ES-I3 (cell line): ENCODE measurements around the gene FEZF2.

Experiments
- H3K36me3 ChIP-seq: 2 replicates; pipeline ENCODE4 v1.6.1; 2013; ENCODE audit warnings: mild to moderate bottlenecking, low read length, control low read depth, moderate library complexity; ENCODE audit not compliant: insufficient read depth
- H3K4me1 ChIP-seq: 2 replicates; pipeline ENCODE4 v1.6.1; 2013; ENCODE audit warnings: mild to moderate bottlenecking, control low read depth, low read length; ENCODE audit not compliant: insufficient read depth
- H3K9ac ChIP-seq: 2 replicates; pipeline ENCODE4 v1.6.1; 2013; ENCODE audit warnings: low read depth, mild to moderate bottlenecking, low read length, moderate library complexity
- H3K9me3 ChIP-seq: 2 replicates; pipeline ENCODE4 v1.6.1; 2013; ENCODE audit warnings: mild to moderate bottlenecking, low read length, moderate library complexity; ENCODE audit not compliant: control insufficient read depth, insufficient read depth

Gene FEZF2

GRCh38 chr3:62332017-62332416 is 41.3 kb downstream of the FEZF2 start:
- H3K9ac ChIP-seq = no peak overlapping the region
- no peaks in the 10 kb centered on the region for H3K36me3 ChIP-seq
- H3K4me1 ChIP-seq = peaks cover 10% of the 10 kb centered on the region; the same call in 1 of the 2 replicates
- H3K9me3 ChIP-seq = no peaks in the 10 kb centered on the region

GRCh38 chr3:62329971-62330370 is 43.4 kb downstream of the FEZF2 start:
- H3K9ac ChIP-seq = no peak overlapping the region
- no peaks in the 10 kb centered on the region for H3K9me3 ChIP-seq
- peaks cover 9% of the 10 kb centered on the region; the same call in 1 of the 2 replicates for H3K4me1 ChIP-seq
- no peaks in the 10 kb centered on the region; the same call in 1 of the 2 replicates for H3K36me3 ChIP-seq

- H3K9ac ChIP-seq = no peak overlapping the region
- H3K4me1 ChIP-seq = no peaks in the 10 kb centered on the region
- H3K36me3 ChIP-seq = no peaks in the 10 kb centered on the region; the same call in 1 of the 2 replicates
- no peaks in the 10 kb centered on the region for H3K9me3 ChIP-seq
Observed at GRCh38 chr3:62325896-62326295, 47.5 kb downstream of the FEZF2 start.

GRCh38 chr3:62323241-62323640 is 50.1 kb downstream of the FEZF2 start:
- Histone ChIP-seq H3K36me3 (no peaks in the 10 kb centered on the region; the same call in 1 of the 2 replicates), H3K9me3 (peaks cover 7% of the 10 kb centered on the region; the same call in 1 of the 2 replicates), H3K9ac (no peak overlapping the region), H3K4me1 (no peaks in the 10 kb centered on the region)
